T1000 (cell line): ENCODE results near the gene ZBTB44.

Experiments used
- DNase-seq: peaks from one replicate; lab custom pipeline; 2025; ENCODE audit warnings: mixed read lengths; lab: John Stamatoyannopoulos, UW

Gene ZBTB44

DNA sequence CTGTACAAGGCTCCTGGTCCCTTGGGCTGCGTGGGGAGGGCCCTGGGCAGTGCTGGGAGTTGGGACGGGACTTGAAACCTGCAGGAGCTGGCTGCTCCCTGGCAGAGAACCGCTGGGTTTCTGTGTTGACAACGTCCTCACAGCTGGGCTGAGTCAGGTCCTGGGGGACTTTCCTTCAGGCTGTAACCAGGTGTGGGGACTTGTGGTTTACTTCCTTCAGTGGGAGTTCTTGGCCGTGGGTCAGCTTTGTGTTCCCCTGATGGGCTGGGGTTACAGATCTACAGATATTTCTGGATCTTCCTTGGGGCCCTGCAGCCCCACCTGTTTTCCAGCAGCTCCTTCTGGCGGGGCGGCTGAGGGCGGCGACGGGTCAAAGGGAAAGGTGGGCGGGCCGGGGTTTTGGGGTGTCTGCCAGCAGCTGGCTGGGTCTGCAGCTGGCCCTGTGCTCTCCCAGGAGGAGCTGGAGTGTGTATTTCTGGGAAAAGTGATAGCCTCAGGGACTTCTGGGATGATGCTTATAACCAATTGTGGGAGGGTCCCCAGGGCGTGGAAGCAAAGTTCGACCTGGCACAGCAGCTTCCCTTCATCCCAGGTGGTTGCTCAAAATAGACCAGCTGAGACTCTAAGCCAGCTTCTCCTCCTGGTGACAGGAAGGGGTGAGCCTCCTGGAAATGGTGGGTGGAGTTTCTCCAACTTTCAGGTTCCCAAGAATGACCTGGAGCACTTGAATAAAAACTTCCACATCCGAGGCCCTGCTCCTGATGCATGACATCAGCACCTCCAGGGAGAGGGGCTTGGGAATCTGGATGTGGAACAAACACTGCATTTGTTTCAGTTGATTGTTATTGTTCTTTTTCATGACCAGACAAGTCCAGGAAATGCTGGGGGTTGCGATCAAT, 136.0 kb downstream of the ZBTB44 start:
- no peak for DNase-seq

GRCh38 chr11:130177782-130178181, 136.9 kb downstream of the ZBTB44 start:
- DNase-seq, result no peak
